Left ventricle myocardium inferior (tissue), 1 donor: ENCODE results near the gene LILRB4. TPM values are rescaled to one million over a fixed set of nuclear protein-coding genes. Genes with fewer than 3 reads are reported as not detected.
"Not testable (repeated sequence)": the region's sequence is repeated elsewhere in the genome, so short reads cannot be mapped to it uniquely, and the experiment has no call there.

ENCODE experiments used
- DNase-seq: peaks from one replicate; pipeline ENCODE4 v3.0.0-alpha.2; 2020
- H3K27ac ChIP-seq: fragments of 200-600 bp; replicated peaks from 2 replicates; pipeline ENCODE4 v1.8.0; 2021
- H3K27me3 ChIP-seq: fragments of 200-600 bp; 2 replicates; pipeline ENCODE4 v1.8.0; 2021; ENCODE audit warnings: low read depth
- H3K36me3 ChIP-seq: fragments of 200-600 bp; 2 replicates; pipeline ENCODE4 v1.8.0; 2021
- H3K4me1 ChIP-seq: fragments of 200-600 bp; 2 replicates; pipeline ENCODE4 v1.8.0; 2021
- H3K4me3 ChIP-seq: fragments of 200-600 bp; 2 replicates; pipeline ENCODE4 v1.8.0; 2021; ENCODE audit warnings: mild to moderate bottlenecking, moderate library complexity
- H3K9me3 ChIP-seq: fragments of 200-600 bp; replicated peaks from 2 replicates; pipeline ENCODE4 v1.8.0; 2021
- CTCF ChIP-seq: fragments of 200-600 bp; IDR thresholded peaks from 2 replicates; pipeline ENCODE4 v1.8.0; 2021; ENCODE audit warnings: antibody characterized with exemption, mild to moderate bottlenecking, borderline replicate concordance
- intact Hi-C: fragments of 100-400 bp; cut with micrococcal nuclease; formaldehyde crosslinking; loops from one replicate; pipeline ENCODE4 v1.11.0; 2022
- total RNA-seq: library from RNA; stranded (reverse); fragmentation: NEBNext Ultra II Directional; extraction: Animal tissue kit (Norgen Biotek cat#: 25700); gene quantifications from one replicate; pipeline ENCODE4 v1.2.1, GENCODE V29; 2021
- donor health status: DM: no; HTN: yes; CAD: no; lungs with severe emphysema.

LILRB4 gene
- total RNA-seq, 1 donor from 2014 or later: 4.0 TPM

GRCh38 chr19:54694648-54695047, 31.9 kb downstream of the LILRB4 start:
- H3K9me3 ChIP-seq: peaks cover 8% of the 10 kb centered on the region
- intact Hi-C loops: no loop called here
- no peaks in the 10 kb centered on the region for H3K36me3 ChIP-seq
- H3K27ac ChIP-seq: no peak overlapping the region
- DNase-seq: no peak
- no peaks in the 10 kb centered on the region for H3K4me1 ChIP-seq
- peaks cover 61% of the 10 kb centered on the region for H3K27me3 ChIP-seq
- no peak overlapping the region for H3K4me3 ChIP-seq
- no peak for TF ChIP-seq CTCF

GRCh38 chr19:54696117-54696548, 33.3 kb downstream of the LILRB4 start:
- Histone ChIP-seq H3K4me1 (no peaks in the 10 kb centered on the region), H3K27ac (no peak overlapping the region), H3K27me3 (peaks cover 65% of the 10 kb centered on the region), H3K9me3 (peaks cover 8% of the 10 kb centered on the region), H3K4me3 (no peak overlapping the region), H3K36me3 (no peaks in the 10 kb centered on the region)
- intact Hi-C loops: no loop called here
- no peak for TF ChIP-seq CTCF
- no peak for DNase-seq

GRCh38 chr19:54696766-54697165, 34.0 kb downstream of the LILRB4 start:
- intact Hi-C loops: no loop called here
- H3K27me3 ChIP-seq: peaks cover 64% of the 10 kb centered on the region

GRCh38 chr19:54697716-54698115, 34.9 kb downstream of the LILRB4 start:
- H3K27me3 ChIP-seq: peaks cover 58% of the 10 kb centered on the region
- H3K36me3 ChIP-seq, H3K9me3 ChIP-seq, DNase-seq, intact Hi-C loops, H3K4me3 ChIP-seq, H3K27ac ChIP-seq, H3K4me1 ChIP-seq: not testable (repeated sequence)

More at GRCh38 chr19:54696766-54697165, 34.0 kb downstream of the LILRB4 start:
- H3K4me3 ChIP-seq: no peak overlapping the region
- DNase-seq: no peak
- no peak overlapping the region for H3K27ac ChIP-seq
- no peaks in the 10 kb centered on the region for H3K36me3 ChIP-seq
- TF ChIP-seq CTCF: no peak
- peaks cover 8% of the 10 kb centered on the region for H3K9me3 ChIP-seq
- H3K4me1 ChIP-seq: no peaks in the 10 kb centered on the region

GRCh38 chr19:54704928-54705327, 42.1 kb downstream of the LILRB4 start:
- DNase-seq: no peak
- no peak for TF ChIP-seq CTCF
- no peaks in the 10 kb centered on the region for H3K36me3 ChIP-seq
- no peak overlapping the region for H3K4me3 ChIP-seq
- peaks cover 55% of the 10 kb centered on the region for H3K27me3 ChIP-seq
- no peaks in the 10 kb centered on the region for H3K9me3 ChIP-seq
- no peaks in the 10 kb centered on the region for H3K4me1 ChIP-seq
- intact Hi-C loops: no loop called here
- H3K27ac ChIP-seq: no peak overlapping the region

GRCh38 chr19:54707962-54708361, 45.2 kb downstream of the LILRB4 start:
- no peaks in the 10 kb centered on the region for H3K9me3 ChIP-seq
- H3K27me3 ChIP-seq: peaks cover 42% of the 10 kb centered on the region
- TF ChIP-seq CTCF: no peak
- H3K36me3 ChIP-seq: no peaks in the 10 kb centered on the region
- H3K4me1 ChIP-seq: no peaks in the 10 kb centered on the region
- no peak for DNase-seq
- H3K4me3 ChIP-seq: no peak overlapping the region
- no peak overlapping the region for H3K27ac ChIP-seq
- intact Hi-C loops: no loop called here
